ENCODE results near the gene NPAS1.
"Not testable (repeated sequence)": the region's sequence is repeated elsewhere in the genome, so short reads cannot be mapped to it uniquely, and the experiment has no call there.

NPAS1 gene

GRCh38 chr19:47047763-47048405 lies 28.2 kb downstream of the NPAS1 start:
- DNase-seq (ENCODE audit: low spot score), result peak; percentile 93

GRCh38 chr19:47049307-47049700 lies 29.7 kb downstream of the NPAS1 start:
- DNase-seq (ENCODE audit: low spot score), result no peak

GRCh38 chr19:47050562-47050961 lies 30.9 kb downstream of the NPAS1 start:
- DNase-seq (ENCODE audit: low spot score), result not testable (repeated sequence)

DNA sequence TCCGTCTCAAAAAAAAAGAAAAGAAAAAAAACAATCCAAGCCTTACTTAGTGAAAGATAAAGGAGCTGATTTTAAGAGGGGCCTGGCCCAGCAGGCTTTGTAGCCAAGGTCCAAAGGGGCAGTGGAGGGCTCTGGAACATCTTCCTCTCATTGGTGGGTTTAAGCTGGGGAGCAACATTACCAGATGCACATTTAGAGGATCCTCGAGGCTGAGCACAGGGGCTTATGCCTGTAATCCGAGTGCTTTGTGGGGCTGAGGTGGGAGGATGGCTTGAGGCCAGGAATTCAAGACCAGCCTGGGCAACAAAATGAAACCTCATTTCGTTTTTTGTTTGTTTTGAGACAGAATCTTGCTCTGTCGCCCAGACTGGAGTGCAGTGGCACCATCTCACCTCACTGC lies 36.8 kb downstream of the NPAS1 start:
- DNase-seq (ENCODE audit: low spot score), result no peak

- no peak for DNase-seq (ENCODE audit: low spot score)
Measured at GRCh38 chr19:47057328-47057727, 37.7 kb downstream of the NPAS1 start.

GRCh38 chr19:47058621-47059022 lies 39.0 kb downstream of the NPAS1 start:
- DNase-seq (ENCODE audit: low spot score), result peak; percentile 10

DNA sequence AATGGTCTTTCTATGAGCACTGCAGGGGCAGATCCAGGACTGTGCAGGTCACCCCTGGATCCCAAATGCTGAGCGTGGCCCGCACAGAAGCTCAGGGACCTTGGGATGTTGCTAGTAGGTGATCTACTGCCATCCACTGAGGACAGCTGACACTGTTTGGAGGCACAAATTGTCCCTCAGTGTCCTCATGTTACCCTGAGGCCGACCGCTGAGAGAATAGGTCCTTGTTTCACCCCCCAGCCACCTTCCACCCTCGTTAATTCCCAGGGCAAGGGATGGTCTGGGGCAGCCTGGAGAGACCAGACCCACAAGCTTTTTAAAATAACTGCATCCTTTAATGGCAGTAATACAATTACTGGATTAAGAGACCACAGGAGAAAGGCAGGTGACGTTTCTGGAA lies 44.2 kb downstream of the NPAS1 start:
- DNase-seq (ENCODE audit: low spot score), result no peak

DNA sequence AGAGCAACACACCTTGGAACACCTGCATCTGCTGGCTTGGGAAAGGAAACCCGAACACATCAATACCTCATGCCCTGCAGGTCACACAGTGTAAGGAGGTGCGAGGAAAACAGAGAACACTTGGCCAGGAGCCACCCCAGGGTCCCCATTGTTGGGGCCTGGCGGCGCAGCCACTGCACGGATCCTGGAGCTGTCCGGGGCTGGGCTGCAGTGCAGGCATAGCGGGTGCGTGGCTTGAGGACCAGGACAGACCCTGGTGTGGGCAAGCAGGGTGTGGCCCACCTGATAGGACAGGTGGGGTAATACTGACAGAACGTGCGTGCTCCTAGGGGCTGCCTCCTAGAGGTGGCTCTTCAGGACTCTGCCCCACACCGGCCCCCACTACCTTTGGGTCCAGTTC lies 45.6 kb downstream of the NPAS1 start:
- no peak for DNase-seq (ENCODE audit: low spot score)

- no peak for DNase-seq (ENCODE audit: low spot score)
Measured at GRCh38 chr19:47066376-47067214, 47.0 kb downstream of the NPAS1 start.

DNA sequence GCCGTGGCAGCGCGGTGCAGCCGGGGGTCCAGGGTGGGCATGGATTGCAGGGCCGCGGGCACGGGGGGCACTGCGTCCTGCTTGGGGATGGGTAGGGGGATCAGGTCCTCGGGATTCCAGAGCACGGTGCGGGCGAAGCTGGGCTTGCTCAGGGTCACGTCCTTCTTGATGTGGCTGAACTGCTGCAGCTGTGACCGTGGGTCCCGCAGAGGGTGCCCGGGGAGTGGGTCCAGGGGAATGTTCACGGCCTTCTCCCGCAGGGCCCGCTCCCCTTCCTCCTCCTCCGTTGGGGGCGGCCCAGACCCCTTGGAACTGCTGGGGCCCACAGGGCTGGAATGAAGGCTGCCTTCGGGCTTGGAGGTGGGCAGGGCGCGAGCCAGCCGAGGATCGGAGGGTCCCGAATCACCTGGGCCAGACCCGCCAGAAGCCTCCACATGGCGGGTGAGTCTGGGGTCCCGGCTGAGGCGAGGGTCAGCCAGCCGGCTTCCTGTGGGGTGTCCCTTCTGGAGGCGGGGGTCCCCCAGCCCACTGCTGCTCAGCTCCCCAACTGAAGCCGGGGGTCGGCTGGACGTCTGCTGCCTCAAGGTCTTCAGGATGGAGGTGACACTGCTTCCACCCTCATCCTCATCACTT lies 47.7 kb downstream of the NPAS1 start:
- DNase-seq (ENCODE audit: low spot score), result no peak

DNA sequence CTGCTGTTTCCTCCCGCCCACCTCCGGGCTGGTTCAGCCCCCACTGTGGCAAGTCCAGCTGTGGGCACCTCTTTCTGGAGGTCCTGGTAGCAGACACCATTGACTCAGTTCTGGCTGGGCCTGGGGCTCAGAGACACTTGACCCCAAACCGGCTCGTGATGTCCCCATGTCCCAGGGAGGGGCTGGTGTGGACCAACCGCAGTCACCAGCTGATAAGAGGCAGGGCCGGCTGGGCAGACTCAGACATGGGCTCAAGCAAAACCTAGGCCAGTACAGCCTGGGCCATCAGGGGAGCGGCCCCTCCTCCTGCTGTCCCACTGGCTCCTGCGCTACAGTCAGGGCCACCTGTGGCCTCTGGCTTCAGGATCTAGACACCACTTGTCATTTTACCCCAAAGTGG lies 48.6 kb downstream of the NPAS1 start:
- no peak for DNase-seq (ENCODE audit: low spot score)

DNA sequence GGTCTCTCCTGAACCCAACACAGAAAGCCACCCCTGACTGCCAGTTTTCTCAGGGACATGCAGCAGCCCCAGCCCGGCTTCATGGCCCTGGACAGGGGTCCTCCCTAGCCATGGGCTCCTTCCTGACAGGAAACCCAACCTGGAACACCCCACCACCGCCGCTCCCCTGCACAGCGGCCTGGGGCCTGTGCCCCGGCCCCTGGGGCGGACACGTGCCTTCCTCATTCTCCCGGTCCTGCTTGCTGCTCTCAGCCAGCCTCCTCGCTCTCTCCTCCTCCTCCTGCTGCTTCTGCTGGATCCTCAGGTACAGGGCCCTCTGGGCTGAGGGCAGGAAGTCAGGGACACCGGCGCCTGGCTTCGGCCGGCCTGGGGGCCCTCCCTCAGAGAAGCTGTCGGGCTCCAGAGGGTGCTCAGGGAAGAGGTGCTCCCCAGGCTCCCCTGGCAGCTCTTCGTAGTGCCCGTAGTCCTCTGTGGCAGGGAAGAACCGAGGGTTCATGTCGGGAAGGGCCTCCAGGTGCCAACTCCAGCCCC lies 49.3 kb downstream of the NPAS1 start:
- no peak for DNase-seq (ENCODE audit: low spot score)

DNA sequence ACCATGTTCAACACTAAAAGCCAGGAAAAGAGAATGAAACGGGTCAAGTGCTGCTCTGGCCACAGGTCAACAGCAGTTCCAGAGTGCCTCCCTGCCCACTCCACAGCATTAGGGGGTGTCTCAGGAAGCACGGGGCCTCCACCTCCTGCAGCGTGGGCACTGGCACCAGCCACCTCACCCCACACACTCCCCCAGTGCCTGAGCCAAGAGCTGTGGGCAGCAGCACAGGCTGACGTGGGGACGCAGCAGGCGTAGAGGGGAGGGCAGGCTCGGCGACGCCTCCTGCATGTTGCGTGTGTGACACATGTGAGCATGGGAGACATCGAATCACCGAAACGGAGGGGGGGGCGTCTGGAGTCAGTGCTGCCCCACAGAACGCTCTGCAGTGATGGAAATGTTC lies 50.2 kb downstream of the NPAS1 start:
- DNase-seq (ENCODE audit: low spot score), result no peak

- DNase-seq (ENCODE audit: low spot score), result no peak
Measured at GRCh38 chr19:47070756-47071155, 51.1 kb downstream of the NPAS1 start.

DNA sequence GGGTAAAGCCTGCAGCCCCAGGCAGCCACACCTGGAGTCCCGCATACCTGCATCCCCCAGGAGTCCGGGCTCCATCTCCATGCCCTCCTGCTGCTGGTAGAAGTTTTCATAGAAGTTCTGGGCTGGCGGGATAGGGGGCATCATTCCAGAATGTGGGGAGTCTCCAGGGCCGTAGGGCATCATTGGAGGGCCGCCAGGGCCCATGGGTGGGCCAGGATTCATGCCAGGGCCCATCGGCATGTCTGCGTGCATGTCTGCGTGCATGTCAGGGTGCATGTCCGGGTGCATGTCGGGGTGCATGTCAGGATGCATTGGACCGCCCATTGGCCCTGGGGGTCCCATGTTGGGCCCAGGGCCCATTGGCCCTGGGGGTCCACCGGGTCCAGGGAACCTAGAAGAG lies 52.1 kb downstream of the NPAS1 start:
- DNase-seq (ENCODE audit: low spot score), result no peak

DNA sequence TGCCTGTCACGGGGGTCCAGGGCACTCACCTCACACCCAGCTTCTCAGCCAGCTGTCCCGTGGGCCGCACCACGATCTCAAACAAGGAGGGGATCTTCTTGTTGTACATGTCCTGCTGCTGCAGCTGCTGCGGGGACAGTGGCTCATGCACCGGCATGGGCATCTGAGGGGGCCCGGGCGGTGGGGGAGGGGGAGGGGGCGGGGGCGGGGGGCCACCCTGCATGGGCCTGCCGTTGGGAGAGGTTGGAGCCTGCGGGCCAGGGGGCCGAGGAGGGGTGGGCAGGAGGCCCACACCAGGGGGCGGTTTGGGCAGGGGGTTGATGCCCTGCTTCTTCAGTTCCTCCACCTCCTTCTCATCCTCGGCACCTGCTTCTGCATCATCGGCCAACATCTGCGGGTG lies 52.7 kb downstream of the NPAS1 start:
- no peak for DNase-seq (ENCODE audit: low spot score)

GRCh38 chr19:47073574-47073973 lies 53.9 kb downstream of the NPAS1 start:
- DNase-seq (ENCODE audit: low spot score), result no peak

DNA sequence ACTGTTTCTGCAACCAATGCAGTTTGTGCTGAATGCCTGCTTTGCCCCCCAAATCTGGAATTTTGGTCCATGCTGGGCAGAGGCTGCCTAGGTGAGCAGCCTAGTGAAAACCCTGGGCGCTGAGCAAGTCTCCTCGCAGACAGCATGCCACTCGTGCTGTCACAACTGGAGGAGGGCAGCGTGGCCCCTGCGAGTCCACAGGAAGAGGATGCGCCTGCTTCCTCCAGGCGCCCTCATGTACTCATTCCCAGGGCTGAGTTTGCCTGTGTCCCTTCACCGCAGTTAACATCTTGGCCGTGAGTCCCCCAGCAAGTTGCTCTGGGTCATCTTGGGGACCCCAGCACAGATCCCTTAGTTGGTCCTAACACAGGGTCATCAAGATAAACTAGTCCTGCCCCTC lies 55.0 kb downstream of the NPAS1 start:
- DNase-seq (ENCODE audit: low spot score), result no peak

GRCh38 chr19:47075179-47075810 lies 55.7 kb downstream of the NPAS1 start:
- DNase-seq (ENCODE audit: low spot score), result no peak

DNA sequence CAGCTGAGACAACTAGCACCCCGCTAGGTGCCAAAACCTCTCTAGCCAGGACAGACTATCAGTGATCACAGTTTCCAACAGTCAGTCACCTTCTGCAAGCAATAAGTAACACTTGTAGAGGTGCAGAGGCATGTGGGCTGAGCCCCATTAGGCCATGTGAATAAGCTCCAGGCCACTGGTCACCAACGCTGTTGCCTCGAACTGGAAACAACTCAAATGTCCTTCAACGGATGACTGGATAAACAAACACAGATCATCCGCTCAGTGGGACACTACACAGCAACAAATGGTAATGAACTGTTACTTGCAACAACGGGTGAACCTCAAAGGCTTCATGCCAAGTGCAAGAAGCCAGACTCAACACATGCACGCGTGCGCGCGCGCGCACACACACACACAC lies 56.3 kb downstream of the NPAS1 start:
- no peak for DNase-seq (ENCODE audit: low spot score)

- DNase-seq (ENCODE audit: low spot score), result not testable (repeated sequence)
Measured at GRCh38 chr19:47078351-47078750, 58.7 kb downstream of the NPAS1 start.

GRCh38 chr19:47081095-47081494 lies 61.5 kb downstream of the NPAS1 start:
- no peak for DNase-seq (ENCODE audit: low spot score)

- no peak for DNase-seq (ENCODE audit: low spot score)
Measured at GRCh38 chr19:47082493-47082892, 62.9 kb downstream of the NPAS1 start.

All from LoVo (cell line).